ENCODE data around the gene UBL4A.

UBL4A gene

DNA sequence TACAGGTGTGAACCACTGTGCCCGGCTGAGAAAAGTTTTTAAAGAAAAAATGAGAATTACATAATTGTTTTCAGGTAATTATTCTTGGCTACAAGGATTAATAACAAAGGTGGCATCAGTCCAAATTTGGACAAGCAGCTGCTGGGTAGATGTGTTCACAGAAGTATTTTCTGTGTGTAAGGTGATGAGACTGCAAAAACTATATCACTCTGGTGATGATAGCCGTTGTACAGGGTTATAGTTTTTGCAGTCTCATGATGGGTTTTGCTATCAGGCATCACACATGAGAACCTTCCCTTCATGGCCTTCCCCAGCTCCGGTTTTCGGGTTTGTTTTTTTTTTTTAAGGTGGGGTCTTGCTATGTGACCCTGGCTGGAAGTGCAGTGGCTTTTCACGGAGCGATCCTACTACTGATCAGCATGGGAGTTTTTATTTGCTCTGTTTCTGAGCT, 9.1 kb upstream of the UBL4A start:
- no peak overlapping the region for H3K4me3 ChIP-seq (ENCODE audit: low read length)
- no peak for TF ChIP-seq ZNF274 (IDR thresholded peaks at IDR 0.05; ENCODE audit: low read depth, low read length)

DNA sequence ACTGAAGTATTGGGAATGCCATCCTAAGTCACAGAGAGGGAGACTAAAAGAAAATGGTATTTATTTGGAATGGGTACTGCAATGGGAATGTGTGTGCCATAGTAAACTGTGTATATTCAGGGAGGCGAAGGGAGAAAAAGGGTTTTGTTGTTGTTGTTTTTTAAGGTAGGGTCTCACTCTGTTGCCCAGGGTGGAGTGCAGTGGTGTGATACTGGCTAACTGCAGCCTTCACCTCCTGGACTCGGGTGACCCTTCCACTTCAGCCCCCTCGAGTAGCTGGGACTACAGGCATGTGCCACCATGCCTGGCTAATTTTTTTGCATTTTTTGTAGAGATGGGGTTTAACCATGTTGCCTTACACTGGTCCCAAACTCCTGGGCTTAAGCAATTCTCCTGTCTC, 8.3 kb upstream of the UBL4A start:
- no peak overlapping the region for H3K4me3 ChIP-seq (ENCODE audit: low read length)
- no peak for TF ChIP-seq ZNF274 (IDR thresholded peaks at IDR 0.05; ENCODE audit: low read depth, low read length)

DNA sequence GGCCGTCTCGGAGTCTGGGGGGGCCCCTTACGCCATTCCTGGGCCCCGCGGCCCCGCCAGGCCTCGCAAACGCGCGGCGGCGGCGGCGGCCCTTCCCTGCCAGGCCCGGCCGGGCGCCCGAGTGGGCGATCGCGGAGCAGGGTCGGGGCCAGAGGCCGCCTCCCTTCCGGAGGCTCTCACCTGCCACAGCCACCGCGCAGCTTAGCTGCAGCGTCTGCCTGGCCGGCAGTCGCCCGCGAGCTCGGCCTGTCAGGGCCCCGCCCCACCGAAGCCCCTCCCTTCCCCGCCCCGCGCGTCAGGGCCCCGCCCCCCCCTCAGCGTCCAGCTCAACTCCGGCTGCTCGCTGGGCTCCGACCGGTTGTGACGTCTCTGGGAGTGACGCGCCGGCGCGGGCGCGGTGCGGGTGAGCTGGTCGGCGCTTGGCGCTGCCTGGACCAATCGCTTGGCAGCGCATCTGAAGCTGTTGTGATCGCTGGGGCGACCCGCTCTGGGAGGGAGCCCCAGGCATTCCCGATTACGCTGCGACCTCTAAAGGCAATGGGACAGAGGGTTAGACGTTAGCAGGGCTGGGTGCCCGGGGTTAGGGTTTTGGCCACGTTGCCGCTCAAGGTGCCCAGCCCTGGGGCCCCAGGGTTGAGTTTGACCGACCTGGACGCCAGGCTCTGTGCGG, 4.1 kb upstream of the UBL4A start, which contains the start of gene SLC10A3:
SLC10A3 (minus strand) TSS at position 216 of the 670 bp plus-strand sequence. CDS start 1,689 bp downstream, outside the sequence.
- peak within 1 kb of the TSS; percentile 79; the same call in 1 of the 2 replicates for H3K4me3 ChIP-seq (ENCODE audit: low read length)
- no peak for TF ChIP-seq ZNF274 (IDR thresholded peaks at IDR 0.05; ENCODE audit: low read depth, low read length)

DNA sequence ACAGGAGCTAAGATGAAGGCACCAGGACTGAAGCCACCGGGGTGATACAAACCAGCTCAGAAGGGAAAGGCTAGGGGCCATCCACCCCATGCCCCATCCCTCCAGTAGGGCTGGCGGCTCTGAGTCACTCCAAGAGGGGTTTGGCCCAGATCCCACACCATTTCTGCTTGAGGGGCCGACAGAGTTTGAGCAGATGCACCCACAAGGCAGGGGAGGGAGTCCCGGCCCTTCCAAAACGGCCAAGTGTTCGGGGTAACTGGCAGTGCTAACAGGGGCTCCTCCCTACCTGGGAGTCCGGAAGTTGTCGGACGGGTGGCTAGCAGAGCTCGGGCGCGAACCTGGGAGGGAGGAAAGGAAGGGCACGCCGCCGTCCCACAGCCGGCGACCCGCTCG, 3.6 kb upstream of the UBL4A start:
- TF ChIP-seq ZNF274 (IDR thresholded peaks at IDR 0.05; ENCODE audit: low read depth, low read length), result no peak
- H3K4me3 ChIP-seq (ENCODE audit: low read length), result peak overlapping the region; percentile 49; the same call in 1 of the 2 replicates

- TF ChIP-seq ZNF274 (IDR thresholded peaks at IDR 0.05; ENCODE audit: low read depth, low read length), result no peak
- H3K4me3 ChIP-seq (ENCODE audit: low read length), result no peak overlapping the region; the same call in 1 of the 2 replicates
These were observed 2.8 kb upstream of the UBL4A start for GRCh38 chrX:154489182-154489581.

DNA sequence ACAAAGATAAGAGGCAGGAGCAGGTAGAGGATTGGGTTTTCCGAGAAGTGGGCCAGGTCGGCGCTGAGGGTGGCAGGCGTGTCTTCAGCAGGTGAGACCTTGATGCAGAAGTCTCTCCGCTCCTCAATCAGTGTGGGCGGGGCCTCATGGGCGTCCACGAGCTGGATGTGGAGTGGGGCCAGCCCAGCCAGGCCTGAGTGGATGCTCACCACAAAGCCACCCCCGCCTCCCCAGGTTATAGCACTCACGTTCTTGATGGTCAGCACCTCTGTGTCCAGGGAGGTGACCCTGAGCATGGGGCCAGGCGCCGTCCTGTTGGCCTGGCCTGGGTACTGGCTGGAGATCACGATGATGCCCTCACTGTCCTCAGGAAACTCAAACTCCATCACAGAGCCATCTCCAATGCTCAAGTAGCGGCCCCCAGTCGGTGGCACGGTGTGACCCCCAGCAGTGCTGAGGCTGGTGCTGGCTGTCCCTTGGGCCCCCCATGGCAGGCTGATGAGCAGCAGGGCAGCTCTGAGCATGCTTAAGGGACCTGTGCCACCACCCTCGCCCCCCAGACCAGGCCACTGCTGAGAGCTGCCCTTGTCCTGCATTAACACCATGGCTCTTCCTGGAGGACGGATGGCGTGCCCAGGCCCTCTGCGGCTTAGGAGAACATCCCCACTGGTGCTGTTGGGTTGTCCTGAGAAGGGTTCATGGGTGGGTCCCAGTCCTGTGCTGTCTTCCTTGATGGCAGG, 2.1 kb upstream of the UBL4A start:
- TF ChIP-seq ZNF274 (IDR thresholded peaks at IDR 0.05; ENCODE audit: low read depth, low read length), result no peak
- no peak overlapping the region for H3K4me3 ChIP-seq (ENCODE audit: low read length)

DNA sequence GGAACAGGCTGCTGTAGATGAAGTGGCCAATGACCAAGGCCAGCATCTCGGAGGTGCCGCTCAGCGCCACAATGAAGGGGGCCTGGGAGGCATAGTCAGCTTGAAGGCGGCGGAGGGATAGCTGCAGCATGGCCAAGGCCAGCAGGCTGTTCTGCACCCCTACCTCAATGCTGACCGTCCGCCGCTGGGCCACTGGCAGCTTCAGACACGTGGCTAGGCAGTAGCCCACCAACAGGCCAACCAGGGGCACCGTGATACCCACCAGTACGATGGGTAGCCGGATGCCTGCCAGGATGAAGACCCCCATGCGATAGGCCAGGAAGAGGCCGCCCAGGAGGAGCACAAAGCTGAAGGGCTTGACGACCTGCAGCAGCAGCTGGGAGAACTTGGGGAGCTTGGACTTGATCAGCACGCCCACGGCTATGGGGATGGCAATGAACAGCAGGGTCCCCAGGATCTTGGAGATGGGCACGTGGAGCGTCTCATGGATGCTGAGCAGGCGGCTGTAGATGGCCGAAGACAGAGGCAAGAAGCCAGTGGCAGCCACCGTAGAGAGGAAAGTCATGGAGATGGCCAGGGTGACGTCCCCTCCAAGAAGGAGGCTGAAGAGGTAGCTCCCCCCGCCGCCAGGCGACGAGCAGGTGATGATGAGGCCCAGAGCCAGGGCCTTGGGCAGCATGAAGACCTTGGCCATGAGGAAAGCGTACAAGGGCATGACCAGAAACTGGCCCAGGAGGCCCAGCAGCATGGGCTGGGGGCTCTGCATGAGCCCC, 1.3 kb upstream of the UBL4A start:
- no peak overlapping the region for H3K4me3 ChIP-seq (ENCODE audit: low read length)
- no peak for TF ChIP-seq ZNF274 (IDR thresholded peaks at IDR 0.05; ENCODE audit: low read depth, low read length)

DNA sequence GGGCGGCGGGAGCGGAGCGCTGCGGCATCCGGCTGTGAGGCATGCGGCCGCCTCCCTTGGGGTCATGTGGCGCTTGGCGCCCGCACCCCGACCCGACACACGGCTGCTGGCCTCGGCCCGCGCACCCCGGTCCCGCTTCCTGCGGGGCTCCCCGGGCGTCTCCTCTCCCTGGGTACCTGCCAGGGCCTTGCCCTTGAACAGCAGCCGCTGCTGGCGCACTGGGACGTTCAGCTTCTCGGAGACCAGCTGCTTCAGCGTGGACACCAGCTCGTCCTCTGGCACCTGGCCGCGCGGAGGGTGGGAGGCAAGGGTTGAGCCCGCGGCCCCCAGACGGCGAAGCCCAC, 391 bp downstream of the UBL4A start:
- H3K4me3 ChIP-seq (ENCODE audit: low read length), result peak overlapping the region; percentile 72
- TF ChIP-seq ZNF274 (IDR thresholded peaks at IDR 0.05; ENCODE audit: low read depth, low read length), result no peak

DNA sequence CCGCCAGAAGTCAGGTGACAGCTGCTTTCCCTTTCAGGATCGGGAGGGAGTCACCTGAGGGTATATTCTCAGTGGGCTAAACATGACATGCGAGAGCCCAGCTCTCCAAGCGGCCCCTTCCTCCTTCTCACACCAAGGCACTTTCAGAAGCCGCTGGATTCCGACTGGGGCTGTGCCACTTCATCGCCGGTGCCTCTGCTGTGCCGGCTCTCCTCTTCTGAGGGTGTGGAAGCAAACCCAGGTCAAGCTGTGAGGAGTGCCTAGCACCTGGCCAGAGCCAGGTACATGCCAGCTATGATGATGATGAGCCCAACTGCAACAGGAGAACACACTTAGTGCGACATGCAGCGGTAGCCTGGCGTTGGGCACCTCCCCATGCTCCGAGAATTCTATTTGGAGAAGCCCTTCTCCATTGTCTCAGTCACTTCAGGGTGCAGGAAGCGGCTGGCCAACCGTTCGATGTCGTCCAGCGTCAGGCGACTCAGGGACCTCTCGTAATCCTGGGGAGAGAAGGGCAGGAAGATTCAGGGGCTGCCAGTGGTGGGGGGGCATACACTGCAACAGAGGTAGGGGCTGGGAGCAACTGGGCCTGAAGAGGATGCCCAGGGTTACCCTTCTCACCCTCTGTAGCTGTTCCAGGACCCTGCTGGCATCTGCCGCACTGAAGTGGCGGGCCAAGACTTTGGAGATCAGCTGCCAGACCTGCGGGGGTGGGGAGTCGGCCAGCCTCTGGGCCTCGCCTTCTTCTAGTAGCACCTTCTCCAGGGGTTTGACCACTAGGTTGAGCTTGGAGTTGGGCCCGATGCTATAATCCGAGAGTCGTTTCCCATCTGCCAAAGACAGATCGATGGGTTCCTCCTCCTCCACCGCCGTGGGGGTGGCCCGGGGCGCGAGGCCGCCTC, 1.0 kb downstream of the UBL4A start:
- H3K4me3 ChIP-seq (ENCODE audit: low read length), result peak overlapping the region; percentile 72; the same call in 1 of the 2 replicates
- TF ChIP-seq ZNF274 (IDR thresholded peaks at IDR 0.05; ENCODE audit: low read depth, low read length), result no peak

DNA sequence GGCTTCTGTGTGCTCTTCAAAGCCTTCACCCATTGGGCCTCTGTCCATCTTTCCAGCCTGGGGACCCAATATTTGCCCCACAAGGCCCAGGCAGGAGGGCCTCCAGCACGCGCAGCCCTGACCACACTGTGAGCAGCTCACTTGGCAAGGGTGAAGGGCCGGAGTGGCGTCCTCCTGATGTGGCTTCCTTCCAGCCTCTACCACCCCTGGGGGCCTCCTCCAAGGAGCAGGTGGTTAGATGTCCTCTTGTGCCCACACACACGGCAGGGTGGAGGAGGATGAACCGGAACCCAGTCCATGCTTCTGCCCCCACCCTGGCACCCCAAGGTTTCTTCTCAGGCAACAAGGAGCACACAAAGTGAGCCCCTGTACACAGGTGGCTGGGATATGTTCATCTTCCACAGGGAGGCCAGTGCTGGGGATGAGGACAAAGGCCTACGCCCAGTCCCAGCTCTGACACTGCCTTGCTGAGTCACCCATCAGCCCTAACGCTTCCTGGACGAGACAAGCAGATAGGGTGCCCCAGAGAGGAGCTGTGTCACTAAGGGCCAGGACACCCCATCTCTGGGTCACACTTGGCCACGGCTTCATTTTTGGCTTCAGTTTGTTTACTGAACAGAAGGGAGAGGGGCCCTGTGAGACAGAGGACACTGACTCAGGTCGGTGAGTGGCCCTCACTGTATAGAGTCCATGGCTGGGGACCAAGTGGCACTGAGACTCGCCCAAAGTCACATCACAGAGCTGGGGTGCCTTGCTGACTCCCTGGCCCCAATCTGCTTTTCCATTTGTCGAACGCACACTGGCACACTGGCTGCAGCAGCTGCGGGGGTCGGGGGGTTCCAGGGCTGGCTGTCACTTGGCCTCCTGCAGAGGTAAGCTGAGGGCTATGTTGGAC, 1.9 kb downstream of the UBL4A start:
- no peak overlapping the region for H3K4me3 ChIP-seq (ENCODE audit: low read length)
- no peak for TF ChIP-seq ZNF274 (IDR thresholded peaks at IDR 0.05; ENCODE audit: low read depth, low read length)

DNA sequence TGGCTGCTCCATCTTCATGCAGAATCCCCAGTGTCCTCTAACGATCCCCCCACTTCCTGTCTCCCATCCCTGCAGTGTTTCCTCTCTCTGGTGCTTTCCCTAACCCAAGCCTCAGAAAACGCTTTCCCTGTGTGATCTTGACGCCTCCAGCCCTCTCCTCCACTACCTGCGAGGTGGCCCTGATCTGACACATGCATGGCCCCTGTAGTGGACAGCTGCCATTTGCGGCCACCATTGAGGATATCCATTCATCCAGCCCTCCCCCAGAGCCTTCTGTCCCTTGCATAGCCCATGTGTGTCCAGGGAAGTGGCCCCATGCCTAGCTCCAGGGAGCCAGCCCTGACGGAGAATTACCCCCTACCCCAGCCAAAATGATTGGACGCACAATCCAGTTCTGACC, 3.1 kb downstream of the UBL4A start:
- H3K4me3 ChIP-seq (ENCODE audit: low read length), result no peak overlapping the region

GRCh38 chrX:154482786-154483185, 3.6 kb downstream of the UBL4A start:
- no peak overlapping the region for H3K4me3 ChIP-seq (ENCODE audit: low read length)
- no peak for TF ChIP-seq ZNF274 (IDR thresholded peaks at IDR 0.05; ENCODE audit: low read depth, low read length)

More for the DNA sequence above, 3.1 kb downstream of the UBL4A start:
- no peak for TF ChIP-seq ZNF274 (IDR thresholded peaks at IDR 0.05; ENCODE audit: low read depth, low read length)

All from GM08714 (cell line).